ENCODE results near the gene PTPRO. TPM values are rescaled to one million over a fixed set of nuclear protein-coding genes. Genes with fewer than 3 reads are reported as not detected.

The PTPRO gene
- total RNA-seq, 1 donor from 2014 or later: 0.74 TPM

DNA sequence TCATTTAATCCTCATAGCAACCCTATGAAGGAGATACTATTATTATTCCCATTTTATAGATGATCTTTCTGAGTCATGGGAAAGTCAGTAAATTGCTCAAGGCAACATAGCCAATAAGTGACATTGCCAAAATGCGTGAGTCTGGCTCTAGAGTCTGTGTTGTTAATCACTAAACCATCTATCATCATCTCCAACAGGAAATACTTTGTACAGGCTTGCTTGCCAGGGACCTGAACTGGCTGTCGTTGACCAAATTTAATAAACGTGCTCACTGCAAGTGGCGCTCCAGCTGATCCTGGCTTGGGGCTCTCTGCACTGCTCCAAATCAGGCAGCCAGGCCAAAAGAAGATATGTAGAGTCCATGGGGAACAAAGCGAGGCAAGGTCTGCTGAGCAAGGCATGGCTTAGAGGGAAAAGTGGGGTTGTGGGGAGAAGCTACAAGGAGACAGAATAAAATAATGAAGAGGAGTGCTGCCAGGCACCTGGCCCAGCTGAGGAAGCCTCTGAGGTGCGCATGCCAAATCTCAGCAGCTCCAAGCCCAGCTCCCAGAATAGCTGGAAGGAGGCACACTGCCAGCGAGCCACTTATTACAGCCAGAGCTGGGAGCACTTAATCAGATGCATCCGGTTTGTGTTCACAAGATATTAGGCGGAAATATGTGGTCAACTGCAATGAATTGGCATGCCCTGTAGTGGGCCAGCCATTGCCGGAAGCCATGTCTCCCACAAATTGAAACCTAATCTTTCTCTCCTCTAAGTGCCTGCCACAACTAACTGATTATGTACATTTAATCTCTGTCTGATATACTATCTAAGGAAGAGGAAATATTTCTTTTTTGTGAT is 43.3 kb upstream of the PTPRO start:
- Mint-ChIP-seq H3K4me1 (ENCODE audit: unreplicated experiment) (no peaks in the 10 kb centered on the region), H3K27me3 (ENCODE audit: unreplicated experiment) (peaks cover 2% of the 10 kb centered on the region), H3K9me3 (ENCODE audit: unreplicated experiment) (no peaks in the 10 kb centered on the region), H3K36me3 (ENCODE audit: low read depth, unreplicated experiment) (no peaks in the 10 kb centered on the region), H3K4me3 (ENCODE audit: unreplicated experiment) (no peak overlapping the region), H3K27ac (ENCODE audit: unreplicated experiment) (no peak overlapping the region)
- TF ChIP-seq, protein P1, sequence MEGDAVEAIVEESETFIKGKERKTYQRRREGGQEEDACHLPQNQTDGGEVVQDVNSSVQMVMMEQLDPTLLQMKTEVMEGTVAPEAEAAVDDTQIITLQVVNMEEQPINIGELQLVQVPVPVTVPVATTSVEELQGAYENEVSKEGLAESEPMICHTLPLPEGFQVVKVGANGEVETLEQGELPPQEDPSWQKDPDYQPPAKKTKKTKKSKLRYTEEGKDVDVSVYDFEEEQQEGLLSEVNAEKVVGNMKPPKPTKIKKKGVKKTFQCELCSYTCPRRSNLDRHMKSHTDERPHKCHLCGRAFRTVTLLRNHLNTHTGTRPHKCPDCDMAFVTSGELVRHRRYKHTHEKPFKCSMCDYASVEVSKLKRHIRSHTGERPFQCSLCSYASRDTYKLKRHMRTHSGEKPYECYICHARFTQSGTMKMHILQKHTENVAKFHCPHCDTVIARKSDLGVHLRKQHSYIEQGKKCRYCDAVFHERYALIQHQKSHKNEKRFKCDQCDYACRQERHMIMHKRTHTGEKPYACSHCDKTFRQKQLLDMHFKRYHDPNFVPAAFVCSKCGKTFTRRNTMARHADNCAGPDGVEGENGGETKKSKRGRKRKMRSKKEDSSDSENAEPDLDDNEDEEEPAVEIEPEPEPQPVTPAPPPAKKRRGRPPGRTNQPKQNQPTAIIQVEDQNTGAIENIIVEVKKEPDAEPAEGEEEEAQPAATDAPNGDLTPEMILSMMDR (IDR thresholded peaks at IDR 0.05; ENCODE audit: unreplicated experiment): no peak
- DNase-seq (ENCODE audit: low spot score): no peak

- Mint-ChIP-seq H3K4me1 (ENCODE audit: unreplicated experiment) (no peaks in the 10 kb centered on the region), H3K9me3 (ENCODE audit: unreplicated experiment) (no peaks in the 10 kb centered on the region), H3K36me3 (ENCODE audit: low read depth, unreplicated experiment) (no peaks in the 10 kb centered on the region), H3K27ac (ENCODE audit: unreplicated experiment) (no peak overlapping the region), H3K27me3 (ENCODE audit: unreplicated experiment) (peaks cover 2% of the 10 kb centered on the region), H3K4me3 (ENCODE audit: unreplicated experiment) (no peak overlapping the region)
- no peak for DNase-seq (ENCODE audit: low spot score)
- TF ChIP-seq, protein P1 (IDR thresholded peaks at IDR 0.05; ENCODE audit: unreplicated experiment): no peak
Measured at GRCh38 chr12:15280930-15281329, 41.4 kb upstream of the PTPRO start.

DNA sequence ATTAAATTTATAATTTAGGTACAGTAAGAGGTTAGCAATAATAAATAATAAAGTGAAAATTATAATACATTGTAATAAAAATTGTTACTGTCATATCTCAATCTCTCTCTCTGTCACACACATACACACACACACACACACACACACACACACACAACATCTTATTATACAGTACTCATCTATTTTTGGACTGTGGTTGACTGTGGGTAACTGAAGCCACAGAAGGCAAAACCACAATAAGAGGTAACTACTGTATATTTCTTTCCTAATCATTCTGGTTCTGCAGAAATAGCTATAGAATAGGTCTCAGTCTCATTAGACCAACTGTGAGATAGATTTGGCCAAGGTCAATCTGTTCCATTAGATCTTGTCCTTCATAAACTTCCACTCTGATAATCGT is 33.1 kb upstream of the PTPRO start:
- H3K27me3 Mint-ChIP-seq (ENCODE audit: unreplicated experiment): no peaks in the 10 kb centered on the region
- no peaks in the 10 kb centered on the region for H3K4me1 Mint-ChIP-seq (ENCODE audit: unreplicated experiment)
- H3K27ac Mint-ChIP-seq (ENCODE audit: unreplicated experiment): no peak overlapping the region
- TF ChIP-seq, protein P1 (IDR thresholded peaks at IDR 0.05; ENCODE audit: unreplicated experiment): no peak
- no peaks in the 10 kb centered on the region for H3K9me3 Mint-ChIP-seq (ENCODE audit: unreplicated experiment)
- no peak for DNase-seq (ENCODE audit: low spot score)
- H3K4me3 Mint-ChIP-seq (ENCODE audit: unreplicated experiment): no peak overlapping the region
- H3K36me3 Mint-ChIP-seq (ENCODE audit: low read depth, unreplicated experiment): no peaks in the 10 kb centered on the region

GRCh38 chr12:15293731-15294130 is 28.6 kb upstream of the PTPRO start:
- Mint-ChIP-seq H3K4me1 (ENCODE audit: unreplicated experiment) (peaks cover 3% of the 10 kb centered on the region), H3K27me3 (ENCODE audit: unreplicated experiment) (peaks cover 3% of the 10 kb centered on the region), H3K9me3 (ENCODE audit: unreplicated experiment) (peaks cover 9% of the 10 kb centered on the region), H3K27ac (ENCODE audit: unreplicated experiment) (no peak overlapping the region), H3K4me3 (ENCODE audit: unreplicated experiment) (no peak overlapping the region), H3K36me3 (ENCODE audit: low read depth, unreplicated experiment) (no peaks in the 10 kb centered on the region)
- DNase-seq (ENCODE audit: low spot score): no peak
- TF ChIP-seq, protein P1 (IDR thresholded peaks at IDR 0.05; ENCODE audit: unreplicated experiment): no peak

DNA sequence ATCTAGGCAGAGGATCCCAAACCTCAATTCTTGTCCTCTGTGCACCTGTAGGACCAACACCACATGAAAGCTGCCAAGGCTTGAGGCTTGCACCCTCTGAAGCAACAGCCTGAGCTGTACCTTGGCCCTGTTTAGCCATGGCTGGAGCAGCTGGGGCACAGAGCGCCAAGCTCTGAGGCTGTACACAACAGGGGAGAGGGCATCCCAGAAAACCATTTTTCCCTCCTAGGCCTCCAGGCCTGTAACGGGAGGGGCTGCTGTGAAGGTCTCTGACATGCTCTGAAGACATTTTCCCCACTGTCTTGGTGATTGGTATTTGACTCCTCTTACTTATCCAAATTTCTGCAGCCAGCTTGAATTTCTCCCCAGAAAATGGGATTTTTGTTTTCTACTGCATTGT is 22.4 kb upstream of the PTPRO start:
- Mint-ChIP-seq H3K27me3 (ENCODE audit: unreplicated experiment) (peaks cover 4% of the 10 kb centered on the region), H3K4me1 (ENCODE audit: unreplicated experiment) (peaks cover 3% of the 10 kb centered on the region), H3K36me3 (ENCODE audit: low read depth, unreplicated experiment) (peaks cover 6% of the 10 kb centered on the region), H3K9me3 (ENCODE audit: unreplicated experiment) (peaks cover 16% of the 10 kb centered on the region), H3K4me3 (ENCODE audit: unreplicated experiment) (no peak overlapping the region), H3K27ac (ENCODE audit: unreplicated experiment) (no peak overlapping the region)
- TF ChIP-seq, protein P1 (IDR thresholded peaks at IDR 0.05; ENCODE audit: unreplicated experiment): no peak
- DNase-seq (ENCODE audit: low spot score): no peak

Measured in endothelial cell (in vitro differentiated cells).